IMR-90 (cell line): ENCODE data around the gene STX8. TPM values are rescaled to one million over a fixed set of nuclear protein-coding genes. Genes with fewer than 3 reads are reported as not detected.

ENCODE experiments used
- MAZ ChIP-seq: IDR thresholded peaks from 2 replicates; pipeline ENCODE4 v1.6.1; 2012; ENCODE audit warnings: low read depth, mild to moderate bottlenecking, low read length, improper control_type of control experiment, moderate library complexity, borderline replicate concordance
- MXI1 ChIP-seq: IDR thresholded peaks from 2 replicates; pipeline ENCODE4 v1.6.1; 2012; ENCODE audit warnings: low read depth, mild to moderate bottlenecking, low read length, moderate library complexity, borderline replicate concordance
- polyA plus RNA-seq, 3 experiments: library from polyadenylated mRNA; depleted of rRNA; stranded (reverse); fragments of >200 nt; gene quantifications; 2 replicates each; pipeline ENCODE4 v1.2.3, GENCODE V29; 2012; ENCODE audit warnings: low replicate concordance in 1 of 3
- total RNA-seq: library from RNA; depleted of rRNA; stranded (reverse); fragments of >200 nt; gene quantifications from 2 replicates; pipeline ENCODE4 v1.2.3, GENCODE V29; 2012
- TF ChIP-seq, protein P1 (sequence below): fragments of 150-350 bp; IDR thresholded peaks from 2 replicates; pipeline ENCODE4 v1.6.1; 2017; ENCODE audit warnings: mild to moderate bottlenecking, antibody characterized with exemption, low read length, low read depth

Gene STX8
- total and polyA plus RNA-seq, 2 of the 4 experiments (the other 2 are of a cell fraction), result 26.5 to 47.0 TPM

GRCh38 chr17:9226130-9226793 lies 349.4 kb downstream of the STX8 start (continued):
- TF ChIP-seq, protein P1, sequence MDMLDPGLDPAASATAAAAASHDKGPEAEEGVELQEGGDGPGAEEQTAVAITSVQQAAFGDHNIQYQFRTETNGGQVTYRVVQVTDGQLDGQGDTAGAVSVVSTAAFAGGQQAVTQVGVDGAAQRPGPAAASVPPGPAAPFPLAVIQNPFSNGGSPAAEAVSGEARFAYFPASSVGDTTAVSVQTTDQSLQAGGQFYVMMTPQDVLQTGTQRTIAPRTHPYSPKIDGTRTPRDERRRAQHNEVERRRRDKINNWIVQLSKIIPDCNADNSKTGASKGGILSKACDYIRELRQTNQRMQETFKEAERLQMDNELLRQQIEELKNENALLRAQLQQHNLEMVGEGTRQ, result no peak
- no peak for TF ChIP-seq MXI1
- no peak for TF ChIP-seq MAZ
